Gastroesophageal sphincter (tissue), 3 donors: ENCODE results near the gene PCDH12.

Source experiments
- POLR2A ChIP-seq, 2 donors: fragments of 450-650 bp; IDR thresholded peaks; one replicate each; pipeline ENCODE4 v1.6.1; 2017; ENCODE audit warnings: antibody characterized with exemption in 2 of 2, mild to moderate bottlenecking in 2 of 2, moderate library complexity in 1 of 2
- TF ChIP-seq, protein P1 (sequence below), 4 experiments: fragments of 200-600 bp in 2 of 4; fragments of 450-650 bp in 2 of 4; sonication (generic) in 1 of 4; IDR thresholded peaks; one replicate each; pipeline ENCODE4 v1.5.1; 2017 to 2019; ENCODE audit warnings: antibody characterized with exemption in 4 of 4, mild to moderate bottlenecking in 2 of 4, moderate library complexity in 2 of 4

- TF ChIP-seq, protein P1, sequence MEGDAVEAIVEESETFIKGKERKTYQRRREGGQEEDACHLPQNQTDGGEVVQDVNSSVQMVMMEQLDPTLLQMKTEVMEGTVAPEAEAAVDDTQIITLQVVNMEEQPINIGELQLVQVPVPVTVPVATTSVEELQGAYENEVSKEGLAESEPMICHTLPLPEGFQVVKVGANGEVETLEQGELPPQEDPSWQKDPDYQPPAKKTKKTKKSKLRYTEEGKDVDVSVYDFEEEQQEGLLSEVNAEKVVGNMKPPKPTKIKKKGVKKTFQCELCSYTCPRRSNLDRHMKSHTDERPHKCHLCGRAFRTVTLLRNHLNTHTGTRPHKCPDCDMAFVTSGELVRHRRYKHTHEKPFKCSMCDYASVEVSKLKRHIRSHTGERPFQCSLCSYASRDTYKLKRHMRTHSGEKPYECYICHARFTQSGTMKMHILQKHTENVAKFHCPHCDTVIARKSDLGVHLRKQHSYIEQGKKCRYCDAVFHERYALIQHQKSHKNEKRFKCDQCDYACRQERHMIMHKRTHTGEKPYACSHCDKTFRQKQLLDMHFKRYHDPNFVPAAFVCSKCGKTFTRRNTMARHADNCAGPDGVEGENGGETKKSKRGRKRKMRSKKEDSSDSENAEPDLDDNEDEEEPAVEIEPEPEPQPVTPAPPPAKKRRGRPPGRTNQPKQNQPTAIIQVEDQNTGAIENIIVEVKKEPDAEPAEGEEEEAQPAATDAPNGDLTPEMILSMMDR (IDR thresholded peaks at IDR 0.05): no peak
- no peak for TF ChIP-seq POLR2A (IDR thresholded peaks at IDR 0.05)
These were observed 31.7 kb upstream of the PCDH12 start for GRCh38 chr5:141989720-141990119.
